ENCODE data around the gene RLF.
"Not testable (repeated sequence)": the region's sequence is repeated elsewhere in the genome, so short reads cannot be mapped to it uniquely, and the experiment has no call there.

Gene RLF

DNA sequence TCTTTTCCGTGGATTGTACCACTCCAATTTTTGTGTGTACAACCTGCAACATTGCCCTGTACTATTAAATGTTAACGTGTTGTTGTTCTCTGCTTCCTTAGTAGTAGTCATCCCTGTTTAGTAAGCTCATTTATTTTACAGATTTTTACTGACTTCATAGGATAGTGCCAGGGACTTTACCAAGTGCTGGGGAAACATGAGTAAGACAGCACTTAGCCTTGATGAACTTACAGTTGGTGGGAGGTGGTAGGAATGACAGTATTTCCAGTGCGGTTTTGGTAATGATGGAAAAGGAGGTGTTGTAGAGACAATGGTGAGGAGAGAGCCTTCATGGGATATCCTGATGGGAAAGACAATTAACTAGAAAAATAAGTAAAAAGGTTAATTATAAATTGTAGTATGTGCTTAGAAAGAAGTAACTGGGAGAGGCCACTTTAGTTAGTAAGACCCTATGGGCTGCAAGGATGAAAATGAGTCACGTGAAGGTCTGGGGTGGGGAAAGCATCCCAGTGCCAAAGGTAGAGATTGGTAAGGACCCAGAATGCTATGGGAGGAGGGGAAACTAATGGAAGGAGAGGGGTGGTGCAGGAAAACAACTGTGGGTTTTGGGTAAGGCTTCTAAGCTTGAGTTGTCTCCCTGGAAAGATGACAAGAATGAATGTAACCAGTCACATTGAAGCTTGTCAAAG, 1.7 kb downstream of the RLF start:
- DNase-seq, result no peak

DNA sequence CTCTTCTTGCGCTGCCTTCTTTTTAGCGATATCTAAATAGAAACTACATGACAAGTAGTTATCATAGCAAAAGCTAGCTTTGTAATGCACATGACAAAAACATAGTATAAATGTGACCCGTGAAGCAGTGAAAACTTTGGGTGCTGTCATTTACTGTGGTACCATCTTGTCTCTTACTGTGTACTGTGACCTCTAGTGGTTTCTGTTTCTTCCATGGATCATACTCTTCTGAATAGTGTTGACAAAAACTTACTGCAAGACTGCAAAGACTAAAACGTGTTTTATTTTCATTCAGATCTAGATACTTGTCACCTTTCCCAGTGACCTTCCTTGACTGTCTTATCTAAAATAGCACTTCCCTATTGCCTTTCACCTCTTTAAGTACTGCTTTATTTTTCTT, 6.1 kb downstream of the RLF start:
- DNase-seq, result no peak

- no peak for DNase-seq
Measured at GRCh38 chr1:40171036-40171435, 9.8 kb downstream of the RLF start.

- no peak for DNase-seq
Measured at GRCh38 chr1:40174788-40175187, 13.6 kb downstream of the RLF start.

- not testable (repeated sequence) for DNase-seq
Measured at GRCh38 chr1:40176989-40177388, 15.8 kb downstream of the RLF start.

GRCh38 chr1:40178200-40178599, 17.0 kb downstream of the RLF start:
- DNase-seq, result no peak

GRCh38 chr1:40179496-40180089, 18.4 kb downstream of the RLF start:
- DNase-seq, result no peak

GRCh38 chr1:40183055-40183710, 22.0 kb downstream of the RLF start:
- DNase-seq, result no peak

DNA sequence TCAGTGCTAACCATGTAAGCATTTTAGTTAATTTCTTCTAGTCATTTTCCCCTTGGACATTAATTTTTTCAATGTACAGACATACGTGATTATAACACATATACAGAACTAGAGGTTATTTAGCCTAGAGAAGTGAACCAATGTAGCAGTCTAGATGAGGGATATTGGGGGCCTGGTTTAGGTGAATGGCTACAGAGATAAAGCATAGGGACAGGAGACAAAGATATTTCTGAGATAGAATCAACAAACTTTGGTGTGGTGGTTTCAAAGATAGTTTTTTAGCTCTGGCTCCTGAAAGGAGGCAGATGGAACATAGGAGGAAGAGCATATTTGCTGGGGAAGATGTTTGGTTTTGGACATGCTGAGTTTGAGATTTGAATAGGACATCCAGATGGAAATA, 23.0 kb downstream of the RLF start:
- DNase-seq, result no peak

DNA sequence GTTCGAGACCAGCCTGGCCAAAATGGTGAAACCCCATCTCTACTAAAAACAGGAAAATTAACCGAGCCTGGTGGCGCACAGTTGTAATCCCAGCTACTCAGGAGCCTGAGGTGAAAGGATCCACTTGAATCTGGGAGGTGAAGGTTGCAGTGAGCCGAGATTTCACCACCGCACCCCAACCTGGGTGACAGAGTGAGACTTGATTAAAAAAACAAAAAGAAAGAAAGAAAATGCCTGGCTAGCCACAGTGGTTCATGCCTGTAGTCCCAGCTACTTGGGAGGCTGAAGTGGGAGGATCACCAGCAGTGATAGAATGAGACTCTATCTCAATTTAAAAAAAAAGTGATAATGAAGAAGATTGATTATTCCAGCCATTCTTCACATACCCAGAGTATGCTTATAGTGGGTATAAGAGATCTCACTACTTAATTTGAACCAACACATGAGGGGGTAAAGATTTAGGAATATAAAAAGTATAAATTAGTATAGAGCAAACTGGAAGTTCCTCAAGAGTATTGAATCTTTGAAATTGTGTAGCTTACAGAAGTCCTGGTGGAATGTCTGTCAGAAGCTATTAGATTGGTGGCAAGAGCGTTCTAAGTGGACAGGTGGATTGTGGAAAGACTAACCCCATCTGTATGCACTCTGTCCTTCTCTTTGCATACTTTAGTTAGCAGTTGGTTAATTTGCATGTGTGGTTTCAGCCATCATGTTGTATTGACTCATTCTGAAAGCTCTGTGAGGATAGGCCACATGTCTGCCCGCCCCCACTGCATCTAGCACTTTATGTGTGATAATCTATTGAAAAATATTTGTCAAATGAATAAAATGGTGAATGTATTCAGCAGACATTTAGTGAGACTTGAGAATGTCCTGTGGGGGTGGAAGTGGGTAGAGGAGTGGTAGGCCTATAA, 25.0 kb downstream of the RLF start:
- no peak for DNase-seq

DNA sequence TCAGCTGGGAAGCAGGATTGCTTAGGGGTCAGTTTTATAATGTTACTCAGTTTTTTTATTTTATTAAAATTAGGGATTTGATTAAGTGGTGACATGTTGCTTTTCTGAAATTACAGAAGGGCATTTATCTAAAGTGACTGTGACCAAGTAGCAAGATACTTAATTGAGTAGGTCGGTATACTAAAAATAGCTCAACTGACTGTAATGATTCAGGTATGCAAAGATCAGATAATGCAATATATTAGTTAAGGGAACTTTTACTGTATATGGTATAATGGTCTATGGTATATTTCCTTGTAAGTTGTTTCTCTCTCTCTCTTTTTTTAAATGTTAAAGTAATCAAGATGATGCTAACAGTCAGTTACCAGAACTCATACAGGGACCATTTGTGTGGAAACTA, 26.2 kb downstream of the RLF start:
- DNase-seq, result no peak

DNA sequence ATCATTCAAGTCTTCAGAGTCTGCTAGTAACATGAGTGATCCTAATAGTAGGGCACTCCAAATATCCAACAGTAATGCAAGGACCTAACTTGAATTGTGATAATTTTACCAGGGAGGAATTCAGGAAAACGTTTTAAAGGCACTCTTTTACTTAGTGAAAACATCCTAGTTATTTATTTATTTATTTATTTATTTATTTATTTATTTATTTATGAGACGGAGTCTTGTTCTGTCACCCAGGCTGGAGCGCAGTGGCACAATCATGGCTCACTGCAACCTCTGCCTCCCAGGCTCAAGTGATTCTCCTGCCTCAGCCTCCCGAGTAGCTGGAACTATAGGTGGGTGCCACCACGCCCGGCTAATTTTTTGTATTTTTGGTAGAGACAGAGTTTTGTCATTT, 33.5 kb downstream of the RLF start:
- DNase-seq, result not testable (repeated sequence)

DNA sequence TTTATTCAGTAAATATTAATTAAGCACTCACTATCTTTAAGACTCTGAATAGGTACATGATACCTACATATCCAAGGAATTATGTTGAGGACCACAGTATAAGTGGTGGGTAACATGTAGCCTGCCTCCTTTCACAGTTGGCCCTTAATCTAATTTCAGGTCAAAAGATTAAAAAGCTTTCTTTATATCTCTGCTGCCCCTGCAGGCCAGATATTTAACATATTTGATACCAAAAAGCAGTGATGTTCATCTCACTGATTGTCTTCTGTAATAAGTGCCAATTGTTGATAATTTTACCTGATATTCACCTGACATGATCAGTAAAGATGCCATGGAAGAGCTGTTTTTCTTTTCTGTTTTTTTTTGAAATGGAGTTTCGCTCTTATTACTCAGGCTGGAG, 36.5 kb downstream of the RLF start:
- no peak for DNase-seq

- DNase-seq, result no peak
Measured at GRCh38 chr1:40199126-40199525, 37.9 kb downstream of the RLF start.

DNA sequence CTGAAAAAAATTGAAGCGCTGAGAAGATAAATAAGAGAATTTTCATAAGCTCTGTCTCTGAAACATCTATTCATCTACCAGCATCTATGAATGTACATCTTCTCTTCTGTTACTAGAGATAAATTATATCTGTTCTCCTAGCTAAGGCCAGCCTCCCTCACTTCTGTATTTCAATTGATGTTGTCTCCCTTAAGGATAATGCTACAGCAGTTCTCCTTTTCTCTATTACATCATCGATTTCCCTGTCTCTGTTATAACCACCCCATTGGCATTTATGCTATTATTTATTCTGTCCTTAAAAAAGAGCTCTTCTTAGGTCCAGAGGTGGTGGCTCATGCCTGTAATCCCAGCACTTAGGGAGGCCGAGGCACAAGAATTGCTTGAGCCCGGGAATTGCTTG, 43.7 kb downstream of the RLF start:
- DNase-seq, result no peak

- no peak for DNase-seq
Measured at GRCh38 chr1:40210511-40211204, 49.5 kb downstream of the RLF start.

- DNase-seq, result no peak
Measured at GRCh38 chr1:40218333-40218732, 57.1 kb downstream of the RLF start.

- not testable (repeated sequence) for DNase-seq
Measured at GRCh38 chr1:40221471-40221905, 60.3 kb downstream of the RLF start.

GRCh38 chr1:40221977-40222772, 61.0 kb downstream of the RLF start:
- no peak for DNase-seq

GRCh38 chr1:40224040-40224439, 62.9 kb downstream of the RLF start:
- no peak for DNase-seq

- no peak for DNase-seq
Measured at GRCh38 chr1:40226192-40226591, 65.0 kb downstream of the RLF start.

DNA sequence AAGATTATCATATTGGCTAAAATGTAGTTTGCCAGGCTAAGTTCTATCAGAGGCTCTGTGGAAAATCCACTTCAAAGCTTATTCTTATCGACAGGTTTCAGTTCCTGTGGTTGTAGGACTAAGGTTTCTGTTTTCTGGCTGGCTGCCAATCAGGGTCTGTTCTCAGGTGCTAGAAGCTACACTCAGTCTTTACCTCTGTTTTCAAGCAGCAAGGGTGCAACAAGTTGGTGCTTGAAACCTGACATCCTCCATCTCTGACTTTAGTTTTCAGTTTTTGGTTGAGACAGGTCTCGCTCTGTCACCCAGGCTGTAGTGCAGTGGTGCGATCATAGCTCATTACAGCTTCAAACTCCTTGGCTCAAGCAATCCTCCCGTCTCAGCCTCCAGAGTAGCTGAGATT, 71.3 kb downstream of the RLF start:
- no peak for DNase-seq

Measured in activated gamma-delta T cell (primary cell).